Activated CD4-positive, alpha-beta memory T cell treated with anti-CD3 and anti-CD28 coated beads for 36 hours (primary cell): Measurements from ENCODE around the gene CRELD2. TPM values are rescaled to one million over a fixed set of nuclear protein-coding genes. Genes with fewer than 3 reads are reported as not detected.
A peak's percentile ranks its signal among the peaks of the same experiment; 100 is the strongest.

Experiments
- CTCF ChIA-PET: fragments of 350-600 bp; sonication (Branson Sonifier 250); formaldehyde crosslinking; loops from one replicate; lab custom pipeline; 2021; ENCODE audit warnings: antibody characterized with exemption, inconsistent platforms; lab: Charles Lee
- POLR2A ChIA-PET: fragments of 350-600 bp; sonication (Branson Sonifier 250); formaldehyde crosslinking; loops from one replicate; lab custom pipeline; 2021; ENCODE audit warnings: antibody characterized with exemption; lab: Charles Lee
- DNase-seq: peaks from one replicate; pipeline ENCODE4 v3.0.0-alpha.2; 2020
- H3K27ac Mint-ChIP-seq: one replicate; pipeline ENCODE4 v1.8.0; 2021; ENCODE audit warnings: mixed read lengths
- H3K27me3 Mint-ChIP-seq: one replicate; pipeline ENCODE4 v1.8.0; 2021; ENCODE audit warnings: mixed read lengths
- H3K36me3 Mint-ChIP-seq: one replicate; pipeline ENCODE4 v1.8.0; 2021; ENCODE audit warnings: mixed read lengths
- H3K4me1 Mint-ChIP-seq: one replicate; pipeline ENCODE4 v1.8.0; 2021; ENCODE audit warnings: low read depth, mixed read lengths
- H3K4me3 Mint-ChIP-seq: one replicate; pipeline ENCODE4 v1.8.0; 2021; ENCODE audit warnings: mild to moderate bottlenecking, mixed read lengths
- H3K9me3 Mint-ChIP-seq: one replicate; pipeline ENCODE4 v1.8.0; 2021; ENCODE audit warnings: mixed read lengths
- intact Hi-C: fragments of 100-400 bp; cut with micrococcal nuclease; formaldehyde crosslinking; loops from one replicate; pipeline ENCODE4 v1.15.1; 2023
- total RNA-seq, 2 experiments: library from RNA; stranded (reverse); gene quantifications; one replicate each; pipeline ENCODE4 v1.2.3, GENCODE V29; 2021

CRELD2 gene
- total RNA-seq, 2 experiments from 2014 or later: 29.8 to 30.7 TPM

DNA sequence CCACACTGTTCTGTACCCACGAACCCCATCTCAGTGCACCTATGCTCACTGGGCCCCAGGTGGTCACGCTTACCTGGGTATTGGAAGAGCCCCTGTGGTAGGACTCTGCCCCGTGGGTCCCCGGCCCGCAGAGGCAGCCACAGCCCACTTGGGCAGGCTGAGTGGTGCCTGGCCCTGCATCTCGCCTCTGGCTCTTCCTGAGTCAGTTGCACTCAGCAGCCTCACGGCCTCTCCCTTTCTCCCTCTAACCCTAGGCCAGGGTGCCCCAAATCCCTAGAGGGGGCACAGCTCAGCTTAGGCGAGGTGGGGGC is 9.7 kb downstream of the CRELD2 start:
- intact Hi-C loops: loop anchor here (5.0 kb wide), 1 partner anchor 219 kb away; no protein-coding TSS in a partner anchor
- Mint-ChIP-seq H3K27me3 (no peaks in the 10 kb centered on the region), H3K4me3 (no peak overlapping the region), H3K36me3 (peaks cover 13% of the 10 kb centered on the region), H3K4me1 (peaks cover 44% of the 10 kb centered on the region), H3K27ac (no peak overlapping the region), H3K9me3 (no peaks in the 10 kb centered on the region)
- no peak for DNase-seq
- ChIA-PET CTCF (interaction anchor here (2.6 kb wide), 1 partner anchor 102 kb away, joined by 16 read pairs; no protein-coding TSS in a partner anchor), POLR2A (no interaction called here)

DNA sequence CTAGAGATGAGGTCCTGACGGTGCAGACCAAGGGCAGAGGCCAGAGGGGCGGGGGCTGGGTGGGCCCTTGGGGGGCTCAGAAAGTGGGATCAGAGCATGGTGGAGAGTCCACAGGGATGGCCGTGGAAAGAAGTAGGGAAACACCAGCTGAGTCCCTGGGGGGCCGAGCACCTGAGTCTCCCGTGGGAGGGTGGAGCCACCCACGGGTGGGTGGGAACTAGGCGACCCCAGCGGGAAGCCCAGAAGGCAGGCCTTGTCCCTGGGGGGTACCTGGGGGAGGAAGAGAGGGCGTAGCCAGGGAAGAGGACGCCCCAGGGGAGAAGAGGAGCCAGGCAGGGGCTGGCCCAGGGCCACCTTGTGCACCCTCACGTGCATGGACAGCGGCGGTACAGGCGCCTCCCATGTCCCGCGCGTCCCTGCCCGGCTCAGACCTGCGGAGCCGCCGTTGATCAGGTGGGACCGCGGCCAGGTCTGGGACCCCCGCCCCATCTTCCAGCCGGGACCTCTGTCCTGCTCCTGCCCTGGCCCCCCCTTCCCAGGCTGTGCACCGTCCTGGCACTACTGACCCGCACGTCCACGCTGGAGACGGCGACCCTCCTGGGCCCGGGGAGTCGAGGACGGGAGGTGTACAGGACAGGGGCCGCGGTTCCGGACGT is 10.2 kb downstream of the CRELD2 start:
- DNase-seq: no peak
- Mint-ChIP-seq H3K27ac (no peak overlapping the region), H3K4me3 (no peak overlapping the region), H3K36me3 (peaks cover 13% of the 10 kb centered on the region), H3K27me3 (no peaks in the 10 kb centered on the region), H3K4me1 (peaks cover 48% of the 10 kb centered on the region), H3K9me3 (no peaks in the 10 kb centered on the region)
- CTCF ChIA-PET: interaction anchor here (2.6 kb wide), 1 partner anchor 102 kb away, joined by 16 read pairs; no protein-coding TSS in a partner anchor
- POLR2A ChIA-PET: no interaction called here
- intact Hi-C loops: loop anchor here (1.0 to 5.0 kb wide), 2 partner anchors 102 to 219 kb away; no protein-coding TSS in a partner anchor

DNA sequence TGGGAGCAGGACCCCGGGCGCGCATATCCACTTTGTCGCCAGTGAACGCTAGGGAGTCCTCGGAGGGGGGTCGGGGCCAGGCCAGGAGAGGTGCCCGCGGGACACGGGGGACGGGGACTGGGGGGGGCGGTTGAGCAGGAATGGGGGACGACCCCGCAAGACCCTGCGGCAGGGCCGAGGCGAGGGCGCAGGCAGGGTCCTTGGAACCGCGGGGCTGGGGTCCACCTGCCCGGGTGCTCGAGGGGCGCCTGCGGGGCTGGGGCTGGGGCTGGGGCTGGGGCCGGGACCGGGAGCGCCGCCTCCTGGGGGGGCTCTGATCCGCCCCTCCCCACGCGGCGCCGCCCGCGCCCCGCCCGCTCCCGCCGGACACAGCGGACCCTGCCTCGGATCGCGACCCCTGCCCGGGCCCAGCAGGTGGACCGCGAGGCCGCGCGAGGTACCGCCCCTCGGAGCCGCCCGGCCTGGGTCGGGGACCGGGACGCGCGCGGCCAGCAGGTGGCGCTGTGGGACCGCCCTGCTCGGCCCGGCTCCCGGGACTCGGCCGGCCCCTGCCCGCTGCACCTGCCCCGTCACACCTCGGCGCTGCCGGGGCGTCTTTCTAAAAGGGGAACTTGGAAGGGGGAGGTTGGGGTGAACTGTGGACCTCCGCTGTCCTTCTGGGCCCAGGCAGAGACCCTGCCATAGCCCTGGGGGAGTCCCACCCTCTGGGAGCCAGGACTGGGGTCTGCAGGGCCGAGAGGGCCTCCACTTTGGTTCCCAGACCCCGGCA is 11.0 kb downstream of the CRELD2 start:
- intact Hi-C loops: loop anchor here (1.0 to 5.0 kb wide), 2 partner anchors 101 to 218 kb away; no protein-coding TSS in a partner anchor
- ChIA-PET POLR2A (interaction anchor here (2.3 kb wide), 1 partner anchor 33 kb away, joined by 10 read pairs; no protein-coding TSS in a partner anchor), CTCF (interaction anchor here (0.6 to 5.0 kb wide), 12 partner anchors 15 to 596 kb away, joined by 3 to 95 read pairs (median 6); partner anchors contain the start of gene SCO2)
- Mint-ChIP-seq H3K4me1 (peaks cover 48% of the 10 kb centered on the region), H3K9me3 (no peaks in the 10 kb centered on the region), H3K27ac (no peak overlapping the region), H3K4me3 (no peak overlapping the region), H3K27me3 (no peaks in the 10 kb centered on the region), H3K36me3 (peaks cover 13% of the 10 kb centered on the region)
- DNase-seq: peak; percentile 80

DNA sequence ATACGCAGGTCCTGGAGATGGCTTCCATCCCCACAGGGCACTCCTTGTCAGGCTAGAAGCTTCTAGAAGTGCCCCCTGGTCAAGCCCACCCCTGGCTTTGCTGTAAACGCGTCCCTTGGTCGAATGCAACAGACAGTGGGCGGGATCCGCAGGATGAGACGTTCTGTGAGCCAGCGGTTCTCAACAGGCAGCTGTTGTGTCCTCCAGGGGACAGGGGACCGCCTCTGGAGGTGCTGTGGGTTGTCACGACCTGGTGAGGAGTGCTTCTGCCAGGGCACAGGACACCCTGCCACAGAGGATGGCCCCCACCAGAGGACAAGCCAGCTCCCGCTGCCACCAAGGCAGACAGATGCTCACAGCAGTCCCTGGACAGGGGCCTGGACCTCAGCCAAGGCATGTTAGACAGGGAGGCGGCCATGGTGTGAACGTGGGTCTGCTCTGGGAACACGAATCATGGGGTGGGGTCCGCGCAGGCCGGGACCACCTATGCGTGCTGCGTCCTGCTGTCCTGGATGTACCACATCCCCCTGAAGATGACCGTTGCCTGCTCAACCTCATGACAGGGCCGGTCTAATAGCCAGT is 11.7 kb downstream of the CRELD2 start:
- no peak overlapping the region for H3K4me3 Mint-ChIP-seq
- no peak overlapping the region for H3K27ac Mint-ChIP-seq
- peaks cover 12% of the 10 kb centered on the region for H3K36me3 Mint-ChIP-seq
- H3K27me3 Mint-ChIP-seq: no peaks in the 10 kb centered on the region
- no peak for DNase-seq
- CTCF ChIA-PET: interaction anchor here (0.6 to 5.0 kb wide), 17 partner anchors 16 to 596 kb away, joined by 3 to 95 read pairs (median 6); partner anchors contain the start of gene SCO2
- POLR2A ChIA-PET: interaction anchor here (1.5 to 2.3 kb wide), 3 partner anchors 30 to 40 kb away, joined by 6 to 10 read pairs (median 8); partner anchors contain the start of gene PIM3
- H3K4me1 Mint-ChIP-seq: peaks cover 47% of the 10 kb centered on the region
- no peaks in the 10 kb centered on the region for H3K9me3 Mint-ChIP-seq
- intact Hi-C loops: loop anchor here (1.0 to 10.0 kb wide), 3 partner anchors 100 to 605 kb away; partner anchors contain the start of gene TYMP

DNA sequence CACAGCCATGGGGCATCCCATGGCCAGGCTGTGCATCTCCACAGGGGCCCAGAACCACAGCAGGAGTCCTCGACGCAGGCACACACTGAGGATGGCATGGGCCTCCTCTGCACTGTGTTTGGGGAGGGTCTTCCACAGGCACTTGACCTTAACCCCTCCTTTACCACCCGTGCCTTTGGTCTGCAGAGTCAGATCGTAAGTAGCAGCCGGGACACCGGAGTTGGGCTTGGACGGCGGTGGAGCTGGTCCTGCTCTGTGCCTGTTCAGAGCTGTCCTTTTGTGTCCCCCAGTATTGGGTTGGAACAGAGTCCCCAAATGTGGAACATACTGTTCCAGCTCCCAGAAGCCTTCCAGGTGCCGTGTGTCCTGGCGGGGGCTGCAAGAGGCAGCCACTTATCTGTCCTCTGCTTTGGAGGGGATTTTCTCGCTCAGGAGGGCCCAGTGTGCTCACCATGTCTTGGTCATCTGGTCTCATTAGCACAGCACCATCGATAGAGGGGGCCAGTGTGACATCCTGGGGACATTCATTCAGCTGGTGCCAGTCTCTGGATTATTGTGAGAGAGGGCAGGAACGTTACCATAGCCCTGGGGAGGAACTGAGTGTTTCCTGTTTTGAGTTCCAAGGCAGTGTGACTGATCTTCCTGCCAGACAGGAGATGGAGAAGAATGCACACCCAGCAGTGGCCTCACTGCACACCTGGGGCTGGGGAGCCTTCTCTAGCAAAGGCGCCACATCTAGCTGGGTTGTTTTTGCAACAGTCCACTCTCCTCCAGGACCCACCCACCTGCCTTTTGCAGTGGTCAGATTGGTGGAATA is 12.4 kb downstream of the CRELD2 start:
- peaks cover 40% of the 10 kb centered on the region for H3K4me1 Mint-ChIP-seq
- peaks cover 6% of the 10 kb centered on the region for H3K36me3 Mint-ChIP-seq
- CTCF ChIA-PET: interaction anchor here (0.6 to 5.0 kb wide), 23 partner anchors 9 to 278 kb away, joined by 3 to 95 read pairs (median 6); no protein-coding TSS in a partner anchor
- H3K9me3 Mint-ChIP-seq: no peaks in the 10 kb centered on the region
- H3K27ac Mint-ChIP-seq: peak overlapping the region; percentile 66
- POLR2A ChIA-PET: interaction anchor here (1.1 to 2.3 kb wide), 5 partner anchors 29 to 100 kb away, joined by 3 to 10 read pairs (median 6); partner anchors contain the start of gene PIM3
- no peaks in the 10 kb centered on the region for H3K27me3 Mint-ChIP-seq
- peak overlapping the region; percentile 6 for H3K4me3 Mint-ChIP-seq
- peak; percentile 77 for DNase-seq
- intact Hi-C loops: loop anchor here (1.0 to 10.0 kb wide), 3 partner anchors 31 to 604 kb away; partner anchors contain the start of gene TYMP

DNA sequence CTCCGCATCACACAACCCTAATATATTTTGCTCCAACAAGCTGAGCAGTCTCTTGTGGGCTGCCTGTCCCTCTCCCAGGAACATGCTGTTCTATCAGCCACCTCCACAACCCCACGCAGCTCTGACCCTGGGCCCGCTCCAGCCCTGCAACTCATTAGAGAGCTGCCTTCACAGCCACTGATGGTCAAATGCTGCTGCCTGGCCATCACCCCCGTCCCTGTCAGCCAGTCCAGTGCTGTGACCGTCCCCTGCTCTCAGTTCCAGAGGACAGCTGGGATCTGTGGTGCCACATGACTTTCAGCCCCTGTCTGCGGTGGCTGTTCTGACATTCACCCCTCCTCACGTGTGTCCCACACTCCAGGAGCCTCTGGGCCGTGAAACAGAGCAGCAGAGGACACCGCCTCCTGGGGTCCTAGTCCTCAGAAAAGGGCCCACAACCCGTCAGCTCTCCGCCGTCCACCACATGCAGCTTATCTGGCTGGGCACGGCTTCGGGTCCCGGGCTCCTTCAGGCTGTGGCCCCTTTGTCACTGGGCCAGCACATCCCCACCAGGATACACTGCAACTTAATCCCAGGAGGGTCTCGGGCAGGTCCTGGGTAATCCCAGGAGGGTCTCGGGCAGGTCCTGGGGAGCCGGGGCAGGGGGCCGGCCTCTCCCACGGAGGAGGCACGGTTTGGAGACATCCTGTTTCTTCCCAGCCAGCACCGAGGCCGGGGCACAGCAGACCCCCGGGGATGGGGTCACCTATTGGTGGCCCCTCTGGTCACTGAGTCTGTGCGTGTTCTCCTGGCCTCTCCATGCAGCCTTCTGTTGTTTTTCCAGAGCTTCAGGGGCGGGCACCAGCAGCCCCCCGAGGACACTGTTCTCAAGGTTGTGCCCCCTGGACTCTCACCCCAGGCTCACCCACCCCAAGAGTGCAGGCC is 15.1 kb downstream of the CRELD2 start:
- Mint-ChIP-seq H3K9me3 (no peaks in the 10 kb centered on the region), H3K4me1 (peaks cover 39% of the 10 kb centered on the region), H3K36me3 (no peaks in the 10 kb centered on the region), H3K27ac (peak overlapping the region; percentile 71), H3K4me3 (peak overlapping the region; percentile 69), H3K27me3 (no peaks in the 10 kb centered on the region)
- intact Hi-C loops: loop anchor here (10.0 kb wide), 1 partner anchor 601 kb away; the partner anchor contains the start of gene TYMP
- POLR2A ChIA-PET: interaction anchor here (1.0 to 2.0 kb wide), 6 partner anchors 16 to 97 kb away, joined by 3 to 6 read pairs (median 4); partner anchors contain the start of genes ALG12, CRELD2 and PIM3
- no peak for DNase-seq
- CTCF ChIA-PET: interaction anchor here (0.6 to 5.0 kb wide), 3 partner anchors 46 to 376 kb away, joined by 3 to 95 read pairs (median 9); no protein-coding TSS in a partner anchor

DNA sequence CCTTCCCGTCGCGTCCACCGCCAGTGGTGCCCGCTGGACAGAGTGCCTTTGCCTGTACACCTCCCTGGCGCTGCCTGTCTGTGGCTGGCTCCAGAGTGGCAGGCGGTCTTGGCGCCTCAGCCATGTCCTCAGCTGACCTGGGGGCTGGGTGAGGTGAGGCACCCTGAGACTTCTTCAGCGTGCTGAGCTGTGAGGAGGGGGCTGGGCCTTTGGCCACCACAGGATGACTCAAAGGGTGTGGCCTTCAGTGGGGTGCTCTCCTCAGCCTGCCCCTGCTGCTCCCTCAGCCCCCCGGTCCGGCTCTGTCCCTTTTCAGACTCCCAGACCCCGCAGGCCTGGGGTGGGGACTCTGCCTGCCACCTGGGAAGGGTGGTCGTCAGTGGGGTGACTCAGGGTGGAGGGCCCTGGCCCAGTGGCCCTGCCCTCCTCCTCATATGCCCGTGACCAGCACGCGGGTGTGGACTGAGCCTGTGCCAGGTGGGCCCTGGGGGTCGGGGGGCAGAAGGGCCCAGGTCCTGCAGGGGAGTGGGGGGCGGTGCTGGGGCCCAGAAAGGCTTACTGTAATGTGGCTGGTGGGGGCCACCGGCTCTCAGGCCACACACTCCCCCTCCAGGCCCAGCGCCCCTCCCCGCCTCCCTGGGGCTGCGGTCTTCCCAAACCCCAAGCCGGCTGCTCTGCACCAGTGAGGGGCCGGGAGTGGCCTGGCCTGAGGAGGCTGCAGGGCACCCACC is 15.9 kb downstream of the CRELD2 start:
- POLR2A ChIA-PET: interaction anchor here (1.0 to 2.0 kb wide), 4 partner anchors 16 to 83 kb away, joined by 4 to 6 read pairs (median 4); partner anchors contain the start of genes ALG12 and CRELD2
- CTCF ChIA-PET: interaction anchor here (0.6 to 5.0 kb wide), 2 partner anchors 96 to 375 kb away, joined by 3 to 95 read pairs; no protein-coding TSS in a partner anchor
- Mint-ChIP-seq H3K36me3 (no peaks in the 10 kb centered on the region), H3K9me3 (no peaks in the 10 kb centered on the region), H3K4me1 (peaks cover 44% of the 10 kb centered on the region), H3K4me3 (peak overlapping the region; percentile 69), H3K27ac (peak overlapping the region; percentile 71), H3K27me3 (no peaks in the 10 kb centered on the region)
- DNase-seq: peak; percentile 71
- intact Hi-C loops: loop anchor here (10.0 kb wide), 1 partner anchor 600 kb away; the partner anchor contains the start of gene TYMP

DNA sequence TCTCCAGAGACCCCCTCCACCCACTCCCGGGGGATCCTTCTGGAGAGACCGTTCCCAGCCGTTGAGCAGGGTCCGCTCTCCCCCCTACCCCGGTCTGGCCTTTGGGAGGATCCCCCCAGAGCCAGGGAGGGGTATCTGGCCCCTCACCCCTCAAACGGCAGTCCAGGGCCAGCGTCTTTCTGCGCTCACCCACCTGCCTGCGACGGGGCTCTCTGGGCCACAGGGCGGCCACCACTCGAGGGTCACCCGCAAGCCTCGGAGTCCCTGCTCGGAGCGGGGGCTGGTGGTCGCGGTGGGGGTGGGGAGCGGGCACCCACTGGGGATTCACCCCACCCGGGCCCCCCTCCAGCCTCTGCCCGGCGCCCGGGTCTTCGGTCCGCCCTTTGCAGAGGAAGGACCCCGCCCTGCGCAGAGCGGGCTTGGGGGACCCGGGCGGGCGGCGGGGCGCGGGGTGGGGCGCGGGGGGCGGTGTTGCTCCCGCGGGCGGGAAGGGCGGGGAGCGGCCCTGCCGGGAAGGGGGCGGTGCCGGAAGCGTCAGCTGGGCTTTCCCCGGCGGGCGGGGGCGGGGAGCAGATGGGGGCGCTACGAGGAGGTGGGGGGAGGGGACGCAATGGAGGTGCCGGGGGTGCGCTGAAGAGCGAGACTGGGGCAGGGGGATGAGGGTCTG is 16.6 kb downstream of the CRELD2 start:
- Mint-ChIP-seq H3K27ac (peak overlapping the region; percentile 73), H3K27me3 (no peaks in the 10 kb centered on the region), H3K9me3 (no peaks in the 10 kb centered on the region), H3K4me3 (peak overlapping the region; percentile 69), H3K36me3 (no peaks in the 10 kb centered on the region), H3K4me1 (peaks cover 45% of the 10 kb centered on the region)
- ChIA-PET CTCF (interaction anchor here (1.8 kb wide), 1 partner anchor 96 kb away, joined by 8 read pairs; no protein-coding TSS in a partner anchor), POLR2A (interaction anchor here (5.7 kb wide), 1 partner anchor 26 kb away, joined by 58 read pairs; the partner anchor contains the start of gene PIM3)
- intact Hi-C loops: loop anchor here (10.0 kb wide), 1 partner anchor 600 kb away; the partner anchor contains the start of gene TYMP
- DNase-seq: peak; percentile 94

DNA sequence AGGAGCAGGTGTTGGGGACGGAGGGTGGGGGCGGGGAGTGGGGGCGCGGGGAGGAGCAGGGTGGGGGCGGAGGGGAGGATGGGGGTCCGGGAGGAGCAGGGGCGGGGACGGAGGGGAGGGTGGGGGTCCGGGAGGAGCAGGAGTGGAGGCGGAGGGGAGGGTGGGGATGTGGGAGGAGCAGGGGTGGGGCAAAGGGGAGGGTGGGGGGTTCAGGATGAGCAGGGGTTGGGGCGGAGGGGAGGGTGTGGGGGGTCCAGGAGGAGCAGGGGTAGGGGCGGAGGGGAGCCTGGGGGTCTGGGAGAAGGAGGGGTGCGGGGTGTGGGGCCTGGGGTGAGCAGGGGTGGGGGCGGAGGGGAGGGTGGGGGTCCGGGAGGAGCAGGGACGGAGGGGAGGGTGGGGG is 17.1 kb downstream of the CRELD2 start:
- Mint-ChIP-seq H3K4me1 (peaks cover 40% of the 10 kb centered on the region), H3K4me3 (peak overlapping the region; percentile 39), H3K9me3 (no peaks in the 10 kb centered on the region), H3K27ac (peak overlapping the region; percentile 73), H3K27me3 (no peaks in the 10 kb centered on the region), H3K36me3 (no peaks in the 10 kb centered on the region)
- ChIA-PET POLR2A (interaction anchor here (0.6 to 5.7 kb wide), 6 partner anchors 18 to 106 kb away, joined by 3 to 58 read pairs (median 6); partner anchors contain the start of gene PIM3), CTCF (interaction anchor here (1.0 to 1.8 kb wide), 3 partner anchors 27 to 168 kb away, joined by 3 to 8 read pairs (median 7); no protein-coding TSS in a partner anchor)
- intact Hi-C loops: loop anchor here (10.0 kb wide), 1 partner anchor 599 kb away; the partner anchor contains the start of gene TYMP
- DNase-seq: no peak
